ENCODE measurements around the gene PIAS3.
A peak's percentile ranks its signal among the peaks of the same experiment; 100 is the strongest.

The PIAS3 gene

GRCh38 chr1:145887631-145888030 is 28.8 kb upstream of the PIAS3 start:
- TF ChIP-seq, protein P1, sequence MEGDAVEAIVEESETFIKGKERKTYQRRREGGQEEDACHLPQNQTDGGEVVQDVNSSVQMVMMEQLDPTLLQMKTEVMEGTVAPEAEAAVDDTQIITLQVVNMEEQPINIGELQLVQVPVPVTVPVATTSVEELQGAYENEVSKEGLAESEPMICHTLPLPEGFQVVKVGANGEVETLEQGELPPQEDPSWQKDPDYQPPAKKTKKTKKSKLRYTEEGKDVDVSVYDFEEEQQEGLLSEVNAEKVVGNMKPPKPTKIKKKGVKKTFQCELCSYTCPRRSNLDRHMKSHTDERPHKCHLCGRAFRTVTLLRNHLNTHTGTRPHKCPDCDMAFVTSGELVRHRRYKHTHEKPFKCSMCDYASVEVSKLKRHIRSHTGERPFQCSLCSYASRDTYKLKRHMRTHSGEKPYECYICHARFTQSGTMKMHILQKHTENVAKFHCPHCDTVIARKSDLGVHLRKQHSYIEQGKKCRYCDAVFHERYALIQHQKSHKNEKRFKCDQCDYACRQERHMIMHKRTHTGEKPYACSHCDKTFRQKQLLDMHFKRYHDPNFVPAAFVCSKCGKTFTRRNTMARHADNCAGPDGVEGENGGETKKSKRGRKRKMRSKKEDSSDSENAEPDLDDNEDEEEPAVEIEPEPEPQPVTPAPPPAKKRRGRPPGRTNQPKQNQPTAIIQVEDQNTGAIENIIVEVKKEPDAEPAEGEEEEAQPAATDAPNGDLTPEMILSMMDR (conservative IDR thresholded peaks at IDR 0.05; ENCODE audit: low read depth, low read length) = no peak
- DNase-seq (ENCODE audit: low read depth) = peak; percentile 40
- H3K4me3 ChIP-seq (ENCODE audit: low read depth, low read length) = no peak overlapping the region

- TF ChIP-seq, protein P1 (conservative IDR thresholded peaks at IDR 0.05; ENCODE audit: low read depth, low read length) = no peak
- no peak for DNase-seq (ENCODE audit: low read depth)
- H3K4me3 ChIP-seq (ENCODE audit: low read depth, low read length) = no peak overlapping the region
These were observed 27.9 kb upstream of the PIAS3 start for GRCh38 chr1:145886816-145887215.

GRCh38 chr1:145886390-145886789 is 27.5 kb upstream of the PIAS3 start:
- TF ChIP-seq, protein P1 (conservative IDR thresholded peaks at IDR 0.05; ENCODE audit: low read depth, low read length) = no peak
- peak overlapping the region; percentile 77 for H3K4me3 ChIP-seq (ENCODE audit: low read depth, low read length)

GRCh38 chr1:145885738-145886287 is 26.9 kb upstream of the PIAS3 start, which contains the start of gene ANKRD35:
ANKRD35 (minus strand) TSS chr1:145885866; CDS start chr1:145885758, 108 bp downstream.
- TF ChIP-seq, protein P1 (conservative IDR thresholded peaks at IDR 0.05; ENCODE audit: low read depth, low read length) = no peak
- H3K4me3 ChIP-seq (ENCODE audit: low read depth, low read length) = peak within 1 kb of the TSS; percentile 77
- DNase-seq (ENCODE audit: low read depth) = peak; percentile 68

More at GRCh38 chr1:145886390-145886789, 27.5 kb upstream of the PIAS3 start:
- DNase-seq (ENCODE audit: low read depth) = no peak

DNA sequence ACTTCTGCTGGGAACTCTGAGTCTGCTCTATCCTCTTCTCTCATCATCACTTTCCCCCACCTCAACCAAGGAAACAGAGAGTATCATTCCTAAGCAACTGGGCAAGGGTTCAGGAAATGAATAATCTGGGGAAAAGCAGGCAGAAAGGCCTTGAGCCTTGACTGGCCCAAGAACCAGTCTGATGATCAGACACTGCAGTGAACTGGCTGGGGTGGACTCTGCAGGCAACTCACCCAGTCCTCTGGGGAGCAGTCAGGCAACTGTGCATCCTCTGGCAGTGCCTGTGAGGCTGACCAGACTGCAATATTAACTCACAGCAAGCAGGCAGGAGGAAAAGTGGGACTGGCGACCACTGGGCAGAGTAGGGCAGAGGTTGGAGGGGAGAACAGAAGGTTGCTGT is 25.8 kb upstream of the PIAS3 start:
- no peak for DNase-seq (ENCODE audit: low read depth)
- no peak overlapping the region for H3K4me3 ChIP-seq (ENCODE audit: low read depth, low read length)
- TF ChIP-seq, protein P1 (conservative IDR thresholded peaks at IDR 0.05; ENCODE audit: low read depth, low read length) = no peak

GRCh38 chr1:145879775-145880174 is 20.9 kb upstream of the PIAS3 start:
- H3K4me3 ChIP-seq (ENCODE audit: low read depth, low read length) = no peak overlapping the region
- no peak for DNase-seq (ENCODE audit: low read depth)
- TF ChIP-seq, protein P1 (conservative IDR thresholded peaks at IDR 0.05; ENCODE audit: low read depth, low read length) = no peak

- H3K4me3 ChIP-seq (ENCODE audit: low read depth, low read length) = no peak overlapping the region
- TF ChIP-seq, protein P1 (conservative IDR thresholded peaks at IDR 0.05; ENCODE audit: low read depth, low read length) = no peak
- peak; percentile 55 for DNase-seq (ENCODE audit: low read depth)
These were observed 19.8 kb upstream of the PIAS3 start for GRCh38 chr1:145878724-145879123.

All from choroid plexus epithelial cell (primary cell).